Measurements from ENCODE around the gene METTL26. TPM values are rescaled to one million over a fixed set of nuclear protein-coding genes. Genes with fewer than 3 reads are reported as not detected.
A peak's percentile ranks its signal among the peaks of the same experiment; 100 is the strongest.

Gene METTL26
- total RNA-seq, 2 donors from 2014 or later, result 43.7 to 102 TPM

GRCh38 chr16:646679-647172, 10.6 kb upstream of the METTL26 start:
- intact Hi-C loops (cut with DNase I), result no loop called here
- Histone ChIP-seq H3K4me1 (peaks cover 40% of the 10 kb centered on the region), H3K27ac (peak overlapping the region; percentile 80), H3K36me3 (no peaks in the 10 kb centered on the region), H3K9me3 (no peaks in the 10 kb centered on the region), H3K4me3 (peak overlapping the region; percentile 9), H3K27me3 (no peaks in the 10 kb centered on the region), H3K9ac (ENCODE audit: low read depth in 2 of 2, low read length in 2 of 2) (peak overlapping the region; percentile 80 to 95)
- DNase-seq, result no peak
- TF ChIP-seq CTCF (IDR thresholded peaks at IDR 0.05), result no peak

GRCh38 chr16:645852-646678, 10.0 kb upstream of the METTL26 start:
- intact Hi-C loops (cut with DNase I), result no loop called here
- Histone ChIP-seq H3K36me3 (no peaks in the 10 kb centered on the region), H3K9ac (ENCODE audit: low read depth in 2 of 2, low read length in 2 of 2) (peak overlapping the region; percentile 80 to 95), H3K27me3 (no peaks in the 10 kb centered on the region), H3K4me3 (peak overlapping the region; percentile 9), H3K27ac (peak overlapping the region; percentile 80), H3K9me3 (no peaks in the 10 kb centered on the region), H3K4me1 (peaks cover 40% of the 10 kb centered on the region)
- TF ChIP-seq CTCF (IDR thresholded peaks at IDR 0.05), result no peak
- no peak for DNase-seq

GRCh38 chr16:644556-644955, 8.5 kb upstream of the METTL26 start:
- Histone ChIP-seq H3K9ac (ENCODE audit: low read depth in 2 of 2, low read length in 2 of 2) (peak overlapping the region; percentile 12 to 95), H3K4me1 (peaks cover 34% of the 10 kb centered on the region), H3K4me3 (no peak overlapping the region), H3K36me3 (no peaks in the 10 kb centered on the region), H3K9me3 (no peaks in the 10 kb centered on the region), H3K27me3 (no peaks in the 10 kb centered on the region), H3K27ac (peak overlapping the region; percentile 80)
- intact Hi-C loops (cut with DNase I), result no loop called here
- TF ChIP-seq CTCF (IDR thresholded peaks at IDR 0.05), result no peak
- DNase-seq, result no peak

GRCh38 chr16:643050-643368, 6.9 kb upstream of the METTL26 start:
- no peaks in the 10 kb centered on the region for H3K9me3 ChIP-seq
- no peak for DNase-seq
- peaks cover 29% of the 10 kb centered on the region for H3K4me1 ChIP-seq
- H3K9ac ChIP-seq (ENCODE audit: low read depth in 2 of 2, low read length in 2 of 2), result peak overlapping the region; percentile 95 to 97
- intact Hi-C loops (cut with DNase I), result no loop called here
- peak overlapping the region; percentile 87 for H3K4me3 ChIP-seq
- H3K27ac ChIP-seq, result peak overlapping the region; percentile 86
- no peaks in the 10 kb centered on the region for H3K36me3 ChIP-seq
- no peaks in the 10 kb centered on the region for H3K27me3 ChIP-seq
- no peak for TF ChIP-seq CTCF (IDR thresholded peaks at IDR 0.05)

- TF ChIP-seq CTCF (IDR thresholded peaks at IDR 0.05), result no peak
- H3K4me1 ChIP-seq, result peaks cover 23% of the 10 kb centered on the region
- no peaks in the 10 kb centered on the region for H3K9me3 ChIP-seq
- peak; percentile 81 for DNase-seq
- intact Hi-C loops (cut with DNase I), result no loop called here
- H3K27me3 ChIP-seq, result no peaks in the 10 kb centered on the region
- peak overlapping the region; percentile 95 to 97 for H3K9ac ChIP-seq (ENCODE audit: low read depth in 2 of 2, low read length in 2 of 2)
- peak overlapping the region; percentile 87 for H3K4me3 ChIP-seq
- H3K27ac ChIP-seq, result peak overlapping the region; percentile 86
- H3K36me3 ChIP-seq, result no peaks in the 10 kb centered on the region
Observed at GRCh38 chr16:642189-643049, 6.3 kb upstream of the METTL26 start.

Data from colonic mucosa (tissue), 4 donors.